A549 (cell line): ENCODE measurements around the gene BIK.

Experiments
- HDAC2 ChIP-seq: fragments of 200-600 bp; sonication (generic); IDR thresholded peaks from 2 replicates; pipeline ENCODE4 v1.6.1; 2016
- JUN ChIP-seq, 2 experiments: fragments of >200 bp; sonication (Bioruptor Twin); formaldehyde crosslinking; IDR thresholded peaks; 2 replicates in 1 of 2; 3 replicates in 1 of 2; pipeline ENCODE4 v1.6.1; 2016 to 2017
- POLR2A ChIP-seq: IDR thresholded peaks from 2 replicates; pipeline ENCODE4 v1.6.1; 2012; ENCODE audit warnings: mild to moderate bottlenecking, low read length
- RAD21 ChIP-seq, 2 experiments: fragments of >200 bp in 1 of 2; sonication (Bioruptor Twin) in 1 of 2; formaldehyde crosslinking in 1 of 2; IDR thresholded peaks in 1 of 2; conservative IDR thresholded peaks in 1 of 2; 2 replicates in 1 of 2; 3 replicates in 1 of 2; pipeline ENCODE4 v1.6.1; 2012 to 2018; ENCODE audit warnings: inconsistent platforms in 1 of 2
- TF ChIP-seq, protein P1 (sequence below): fragments of >200 bp; sonication (Bioruptor Twin); formaldehyde crosslinking; IDR thresholded peaks from 3 replicates; pipeline ENCODE4 v1.5.1; 2016
- TF ChIP-seq, protein P2 (sequence below): IDR thresholded peaks from 2 replicates; pipeline ENCODE4 v1.6.1; 2012

DNA sequence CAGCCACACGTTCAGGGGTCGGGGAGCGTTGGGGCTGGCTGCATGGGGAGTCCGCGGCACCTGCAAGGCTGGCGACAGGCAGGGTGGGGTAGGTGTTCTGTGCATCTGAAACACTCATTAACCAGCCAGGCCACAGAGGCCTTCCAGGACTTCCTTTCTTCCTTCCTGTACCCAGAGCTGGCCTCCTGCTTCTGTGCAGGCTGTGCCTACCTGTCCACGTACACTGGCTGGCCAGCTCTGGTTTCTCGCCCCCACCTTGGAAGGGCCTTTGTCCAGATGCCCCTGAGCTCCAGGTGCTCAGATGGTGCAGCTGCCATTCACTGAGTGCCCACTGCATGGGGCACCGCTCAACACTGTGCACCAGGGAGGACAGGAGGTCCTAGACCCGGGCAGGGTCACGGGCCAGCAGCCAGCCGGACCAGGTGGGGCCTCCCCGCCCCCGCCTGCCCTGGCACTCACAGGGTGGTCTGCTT, 60.5 kb downstream of the BIK start:
- TF ChIP-seq RAD21 (conservative IDR thresholded peaks at IDR 0.05 in 1 of 2, IDR thresholded peaks at IDR 0.05 in 1 of 2): no peak
- no peak for TF ChIP-seq JUN (IDR thresholded peaks at IDR 0.05)
- TF ChIP-seq, protein P1, sequence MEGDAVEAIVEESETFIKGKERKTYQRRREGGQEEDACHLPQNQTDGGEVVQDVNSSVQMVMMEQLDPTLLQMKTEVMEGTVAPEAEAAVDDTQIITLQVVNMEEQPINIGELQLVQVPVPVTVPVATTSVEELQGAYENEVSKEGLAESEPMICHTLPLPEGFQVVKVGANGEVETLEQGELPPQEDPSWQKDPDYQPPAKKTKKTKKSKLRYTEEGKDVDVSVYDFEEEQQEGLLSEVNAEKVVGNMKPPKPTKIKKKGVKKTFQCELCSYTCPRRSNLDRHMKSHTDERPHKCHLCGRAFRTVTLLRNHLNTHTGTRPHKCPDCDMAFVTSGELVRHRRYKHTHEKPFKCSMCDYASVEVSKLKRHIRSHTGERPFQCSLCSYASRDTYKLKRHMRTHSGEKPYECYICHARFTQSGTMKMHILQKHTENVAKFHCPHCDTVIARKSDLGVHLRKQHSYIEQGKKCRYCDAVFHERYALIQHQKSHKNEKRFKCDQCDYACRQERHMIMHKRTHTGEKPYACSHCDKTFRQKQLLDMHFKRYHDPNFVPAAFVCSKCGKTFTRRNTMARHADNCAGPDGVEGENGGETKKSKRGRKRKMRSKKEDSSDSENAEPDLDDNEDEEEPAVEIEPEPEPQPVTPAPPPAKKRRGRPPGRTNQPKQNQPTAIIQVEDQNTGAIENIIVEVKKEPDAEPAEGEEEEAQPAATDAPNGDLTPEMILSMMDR: no peak
- TF ChIP-seq POLR2A: no peak
- TF ChIP-seq, protein P2, sequence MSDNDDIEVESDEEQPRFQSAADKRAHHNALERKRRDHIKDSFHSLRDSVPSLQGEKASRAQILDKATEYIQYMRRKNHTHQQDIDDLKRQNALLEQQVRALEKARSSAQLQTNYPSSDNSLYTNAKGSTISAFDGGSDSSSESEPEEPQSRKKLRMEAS: no peak
- no peak for TF ChIP-seq HDAC2
